AG04449 (cell line): Measurements from ENCODE around the gene PTH1R.

ENCODE experiments used
- CTCF ChIA-PET: fragments of 350-600 bp; formaldehyde crosslinking; extraction: SDS; loops from one replicate; lab custom pipeline; 2021; ENCODE audit warnings: antibody characterized with exemption; lab: Yijun Ruan, JAX
- POLR2A ChIA-PET: fragments of 400-600, 350-600 bp; formaldehyde crosslinking; extraction: SDS; loops from one replicate; lab custom pipeline; 2020; ENCODE audit warnings: antibody characterized with exemption, inconsistent platforms; lab: Yijun Ruan, JAX
- DNase-seq: peaks from one replicate; pipeline ENCODE4 v3.0.0-alpha.2; 2010; ENCODE audit warnings: low read depth, low spot score
- H3K4me3 ChIP-seq: 2 replicates; pipeline ENCODE4 v1.5.1; 2011; ENCODE audit warnings: low read depth, mild to moderate bottlenecking, control low read depth, low read length
- CTCF ChIP-seq: IDR thresholded peaks from one replicate; pipeline ENCODE4 v1.5.1; 2011; ENCODE audit warnings: mild to moderate bottlenecking, moderate library complexity, low read length, control low read depth, inconsistent platforms; ENCODE audit not compliant: insufficient read depth; ENCODE audit errors: missing control alignments

PTH1R gene

GRCh38 chr3:46860810-46861604, 16.5 kb upstream of the PTH1R start:
- CTCF ChIA-PET: interaction anchor here (1.3 to 4.1 kb wide), 6 partner anchors 10 to 34 kb away, joined by 3 to 23 read pairs (median 11); partner anchors contain the start of gene PTH1R
- no peak for TF ChIP-seq CTCF
- POLR2A ChIA-PET: no interaction called here
- no peak overlapping the region for H3K4me3 ChIP-seq
- no peak for DNase-seq

GRCh38 chr3:46861605-46862368, 15.7 kb upstream of the PTH1R start:
- DNase-seq: no peak
- no peak overlapping the region for H3K4me3 ChIP-seq
- CTCF ChIA-PET: interaction anchor here (1.1 to 4.1 kb wide), 11 partner anchors 8 to 159 kb away, joined by 3 to 23 read pairs (median 6); partner anchors contain the start of gene PTH1R
- POLR2A ChIA-PET: no interaction called here
- no peak for TF ChIP-seq CTCF

GRCh38 chr3:46862369-46863025, 15.0 kb upstream of the PTH1R start:
- no peak overlapping the region for H3K4me3 ChIP-seq
- ChIA-PET CTCF (interaction anchor here (0.9 to 4.1 kb wide), 14 partner anchors 9 to 160 kb away, joined by 3 to 23 read pairs (median 6); partner anchors contain the start of gene PTH1R), POLR2A (no interaction called here)
- no peak for DNase-seq
- no peak for TF ChIP-seq CTCF

GRCh38 chr3:46863261-46863782, 14.2 kb upstream of the PTH1R start, which contains the start of gene MYL3:
MYL3 (minus strand) TSS chr3:46863444; CDS start chr3:46863390, 54 bp downstream.
- H3K4me3 ChIP-seq: no peak within 1 kb of the TSS
- POLR2A ChIA-PET: no interaction called here
- CTCF ChIA-PET: interaction anchor here (0.9 to 4.1 kb wide), 12 partner anchors 10 to 161 kb away, joined by 3 to 23 read pairs (median 6); partner anchors contain the start of gene PTH1R
- no peak for DNase-seq
- no peak for TF ChIP-seq CTCF

- H3K4me3 ChIP-seq: no peak overlapping the region
- CTCF ChIA-PET: interaction anchor here (1.0 to 4.1 kb wide), 6 partner anchors 9 to 159 kb away, joined by 3 to 23 read pairs (median 12); no protein-coding TSS in a partner anchor
- no peak for TF ChIP-seq CTCF
- POLR2A ChIA-PET: no interaction called here
- no peak for DNase-seq
These were observed 13.2 kb upstream of the PTH1R start for GRCh38 chr3:46864061-46864881.
